CD14-positive monocyte (primary cell): ENCODE measurements around the gene NFKB2. TPM values are rescaled to one million over a fixed set of nuclear protein-coding genes. Genes with fewer than 3 reads are reported as not detected.

Experiments used
- DNase-seq, 3 donors: peaks; one replicate each; pipeline ENCODE4 v3.0.0-alpha.2; 2011 to 2022
- H2AFZ ChIP-seq: 2 replicates; pipeline ENCODE4 v1.6.0; 2012; ENCODE audit warnings: mild to moderate bottlenecking, low read depth, low read length, inconsistent platforms; ENCODE audit not compliant: insufficient read depth, poor library complexity, severe bottlenecking
- H3K27ac ChIP-seq, 2 donors: 1 replicate in 1 of 2; 2 replicates in 1 of 2; pipeline ENCODE4 v1.5.1; 2012 to 2013; ENCODE audit warnings: low read length in 2 of 2, control low read depth in 1 of 2, inconsistent platforms in 1 of 2, low read depth in 1 of 2, mild to moderate bottlenecking in 1 of 2
- H3K27me3 ChIP-seq, 2 donors: one replicate each; pipeline versions ENCODE4 v1.6.0 to v1.6.1; 2011 to 2013; ENCODE audit warnings: low read length in 2 of 2; ENCODE audit not compliant: control insufficient read depth in 2 of 2, insufficient read depth in 2 of 2
- H3K36me3 ChIP-seq, 2 donors: replicated peaks in 1 of 2; 1 replicate in 1 of 2; 2 replicates in 1 of 2; pipeline versions ENCODE4 v1.5.1 to v1.6.1; 2012 to 2013; ENCODE audit warnings: low read length in 2 of 2, control low read depth in 1 of 2, inconsistent platforms in 1 of 2, mild to moderate bottlenecking in 1 of 2; ENCODE audit not compliant: insufficient read depth in 2 of 2, control insufficient read depth in 1 of 2
- H3K4me1 ChIP-seq, 2 donors: 1 replicate in 1 of 2; 2 replicates in 1 of 2; pipeline versions ENCODE4 v1.5.1 to v1.6.1; 2012 to 2013; ENCODE audit warnings: low read length in 2 of 2, control low read depth in 1 of 2, inconsistent platforms in 1 of 2, mild to moderate bottlenecking in 1 of 2, moderate library complexity in 1 of 2; ENCODE audit not compliant: insufficient read depth in 2 of 2, control insufficient read depth in 1 of 2
- H3K4me2 ChIP-seq: replicated peaks from 2 replicates; pipeline ENCODE3; 2012; ENCODE audit warnings: low read length, moderate library complexity, mild to moderate bottlenecking; ENCODE audit not compliant: poor library complexity, severe bottlenecking; ENCODE audit errors: extremely low read depth
- H3K4me3 ChIP-seq, 3 experiments: fragments of 200-600 bp in 1 of 3; sonication (generic) in 1 of 3; replicated peaks in 1 of 3; 1 replicate in 2 of 3; 2 replicates in 1 of 3; pipeline ENCODE4 v1.5.1; 2011 to 2013; ENCODE audit warnings: low read length in 3 of 3, mild to moderate bottlenecking in 3 of 3, control low read depth in 2 of 3, low read depth in 2 of 3, inconsistent platforms in 1 of 3, moderate library complexity in 1 of 3
- H3K79me2 ChIP-seq: 2 replicates; pipeline ENCODE4 v1.6.0; 2012; ENCODE audit warnings: mild to moderate bottlenecking, control low read depth, inconsistent platforms, low read length, moderate library complexity; ENCODE audit not compliant: insufficient read depth
- H3K9ac ChIP-seq: 2 replicates; pipeline ENCODE4 v1.6.0; 2017; ENCODE audit warnings: low read length, mild to moderate bottlenecking; ENCODE audit not compliant: insufficient read depth, poor library complexity, severe bottlenecking
- H3K9me3 ChIP-seq, 2 donors: replicated peaks in 1 of 2; 1 replicate in 1 of 2; 2 replicates in 1 of 2; pipeline versions ENCODE4 v1.5.1 to v1.6.1; 2012 to 2013; ENCODE audit warnings: low read length in 2 of 2, control low read depth in 1 of 2; ENCODE audit not compliant: control insufficient read depth in 1 of 2, insufficient read depth in 1 of 2
- H4K20me1 ChIP-seq: 2 replicates; pipeline ENCODE4 v1.6.0; 2012; ENCODE audit warnings: mild to moderate bottlenecking, low read length, control low read depth, moderate library complexity; ENCODE audit not compliant: insufficient read depth
- H3K27ac Mint-ChIP-seq, 7 donors: one replicate each; pipeline ENCODE4 v1.8.0; 2020; ENCODE audit warnings: mild to moderate bottlenecking in 7 of 7, mixed read lengths in 7 of 7, moderate library complexity in 6 of 7, inconsistent platforms in 2 of 7
- H3K27me3 Mint-ChIP-seq, 3 donors: one replicate each; pipeline ENCODE4 v1.8.0; 2021 to 2022; ENCODE audit warnings: low read depth in 3 of 3, mild to moderate bottlenecking in 3 of 3, mixed read lengths in 3 of 3, moderate library complexity in 3 of 3, inconsistent platforms in 1 of 3
- H3K36me3 Mint-ChIP-seq, 2 donors: one replicate each; pipeline ENCODE4 v1.8.0; 2020; ENCODE audit warnings: mixed read lengths in 2 of 2, inconsistent platforms in 1 of 2, mild to moderate bottlenecking in 1 of 2
- H3K4me1 Mint-ChIP-seq: one replicate; pipeline ENCODE4 v1.8.0; 2020; ENCODE audit warnings: mild to moderate bottlenecking, mixed read lengths
- H3K4me3 Mint-ChIP-seq, 2 donors: one replicate each; pipeline ENCODE4 v1.8.0; 2020; ENCODE audit warnings: mild to moderate bottlenecking in 2 of 2, mixed read lengths in 2 of 2, moderate library complexity in 1 of 2
- H3K9me3 Mint-ChIP-seq, 7 donors: one replicate each; pipeline ENCODE4 v1.8.0; 2020 to 2022; ENCODE audit warnings: mixed read lengths in 7 of 7, mild to moderate bottlenecking in 6 of 7, moderate library complexity in 6 of 7, inconsistent platforms in 2 of 7
- CTCF ChIP-seq: fragments of 200-600 bp; IDR thresholded peaks from one replicate; pipeline ENCODE4 v1.8.0; 2022; ENCODE audit warnings: antibody characterized with exemption, mild to moderate bottlenecking
- WGBS: methylation state at CpG from one replicate; pipeline ENCODE4 v1.1.5; 2013; ENCODE audit warnings: missing lambda C conversion rate; ENCODE audit not compliant: insufficient coverage; 5-methylcytosine and 5-hydroxymethylcytosine counted together
- intact Hi-C, 2 donors: fragments of 100-400 bp; cut with micrococcal nuclease; formaldehyde crosslinking; loops; one replicate each; pipeline versions ENCODE4 v1.15.0 to v1.15.1; 2023
- polyA plus RNA-seq, 3 donors: library from polyadenylated mRNA; depleted of rRNA in 1 of 3; unstranded in 2 of 3; stranded (reverse) in 1 of 3; fragments of 300-500 nt in 2 of 3; fragments of >200 nt in 1 of 3; fragmentation: Illumina TruSeq in 2 of 3; gene quantifications; 1 replicate in 2 of 3; 2 replicates in 1 of 3; pipeline ENCODE4 v1.2.3, GENCODE V29; 2012 to 2021

NFKB2 gene
- polyA plus RNA-seq, 3 donors: 6.8 to 111 (median 15.0) TPM

GRCh38 chr10:102375867-102376266, 19.6 kb upstream of the NFKB2 start:
- H3K4me3 Mint-ChIP-seq: no peak overlapping the region
- no peaks in the 10 kb centered on the region for H3K4me1 ChIP-seq
- peaks cover 81 to 93% of the 10 kb centered on the region in 2 donors for H3K36me3 Mint-ChIP-seq
- peaks cover 0 to 2% (median 0%) of the 10 kb centered on the region in 3 donors for H3K27me3 Mint-ChIP-seq
- H3K27ac ChIP-seq: no peak overlapping the region
- no peak for DNase-seq
- no peak overlapping the region for H3K4me2 ChIP-seq
- H3K79me2 ChIP-seq: no peaks in the 10 kb centered on the region
- no peak overlapping the region for H2AFZ ChIP-seq
- no peak overlapping the region for H3K9ac ChIP-seq
- H3K27me3 ChIP-seq: no peaks in the 10 kb centered on the region
- intact Hi-C loops: no loop called here
- H4K20me1 ChIP-seq: no peaks in the 10 kb centered on the region
- WGBS: 100% methylated on average over 1 of the region's 2 CpGs
- peak overlapping the region in 2 of 7 donors; percentile 37 to 69 for H3K27ac Mint-ChIP-seq
- no peaks in the 10 kb centered on the region for H3K4me1 Mint-ChIP-seq
- no peak for TF ChIP-seq CTCF
- H3K36me3 ChIP-seq: peaks cover 81 to 98% of the 10 kb centered on the region in 2 donors
- H3K9me3 ChIP-seq: no peaks in the 10 kb centered on the region
- H3K4me3 ChIP-seq: no peak overlapping the region
- H3K9me3 Mint-ChIP-seq: no peaks in the 10 kb centered on the region

- Mint-ChIP-seq H3K4me1 (no peaks in the 10 kb centered on the region), H3K36me3 (peaks cover 81 to 93% of the 10 kb centered on the region in 2 donors), H3K4me3 (no peak overlapping the region), H3K27me3 (peaks cover 0 to 2% (median 0%) of the 10 kb centered on the region in 3 donors), H3K9me3 (no peaks in the 10 kb centered on the region), H3K27ac (peak overlapping the region in 1 of 7 donors; percentile 41)
- H3K79me2 ChIP-seq: no peaks in the 10 kb centered on the region
- no peaks in the 10 kb centered on the region for H4K20me1 ChIP-seq
- no peak for DNase-seq
- H3K4me1 ChIP-seq: no peaks in the 10 kb centered on the region
- 94% methylated on average over 4 of the region's 12 CpGs for WGBS
- H3K9ac ChIP-seq: no peak overlapping the region
- no peak overlapping the region for H3K27ac ChIP-seq
- H3K27me3 ChIP-seq: no peaks in the 10 kb centered on the region
- intact Hi-C loops: no loop called here
- H3K4me2 ChIP-seq: no peak overlapping the region
- peaks cover 82 to 98% of the 10 kb centered on the region in 2 donors for H3K36me3 ChIP-seq
- H3K4me3 ChIP-seq: no peak overlapping the region
- no peaks in the 10 kb centered on the region for H3K9me3 ChIP-seq
- no peak for TF ChIP-seq CTCF
- no peak overlapping the region for H2AFZ ChIP-seq
Observed at GRCh38 chr10:102376901-102377300, 18.6 kb upstream of the NFKB2 start.
